IMR-90 (cell line): ENCODE measurements around the gene SEBOX. TPM values are rescaled to one million over a fixed set of nuclear protein-coding genes. Genes with fewer than 3 reads are reported as not detected.

Source experiments
- ATAC-seq: fragments of 200-7000 bp; cut with Tn5 transposase; 2 replicates; pipeline ENCODE4 v1.9.1; 2020; ENCODE audit warnings: low read depth, mild to moderate bottlenecking, moderate library complexity
- BruUV-seq: library from RNA; stranded (reverse); fragments of 400-500 nt; replicated peaks from 2 replicates; lab custom pipeline; 2021; lab: Mats Ljungman, UMichigan
- CTCF ChIA-PET: fragments of 300-600 bp; formaldehyde crosslinking; extraction: SDS; loops from one replicate; lab custom pipeline; 2021; ENCODE audit warnings: antibody characterized with exemption; lab: Yijun Ruan, JAX
- POLR2A ChIA-PET: fragments of 300-600 bp; sonication (Branson Sonifier 250); formaldehyde crosslinking; loops from one replicate; lab custom pipeline; 2022; ENCODE audit warnings: antibody characterized with exemption; ENCODE audit not compliant: unreplicated experiment; lab: Charles Lee
- DNase-seq: peaks from one replicate; pipeline ENCODE4 v3.0.0; 2013
- H2AFZ ChIP-seq: replicated peaks from 2 replicates; pipeline ENCODE3; 2013; ENCODE audit warnings: low read length, mild to moderate bottlenecking; ENCODE audit not compliant: poor library complexity
- H2AK5ac ChIP-seq: 2 replicates; pipeline ENCODE4 v1.6.1; 2013; ENCODE audit warnings: low read depth, low read length, inconsistent platforms
- H2AK9ac ChIP-seq: replicated peaks from 2 replicates; pipeline ENCODE3; 2013; ENCODE audit warnings: mild to moderate bottlenecking, low read depth, low read length, moderate library complexity; ENCODE audit not compliant: poor library complexity
- H2BK120ac ChIP-seq: 2 replicates; pipeline ENCODE4 v1.6.1; 2013; ENCODE audit warnings: low read depth, low read length, inconsistent platforms
- H2BK15ac ChIP-seq: 3 replicates; pipeline ENCODE4 v1.6.1; 2013; ENCODE audit warnings: low read depth, low read length, inconsistent platforms
- H2BK20ac ChIP-seq: 2 replicates; pipeline ENCODE4 v1.6.1; 2013; ENCODE audit warnings: low read depth, mild to moderate bottlenecking, inconsistent platforms, low read length, moderate library complexity
- H2BK5ac ChIP-seq: 2 replicates; pipeline ENCODE4 v1.6.1; 2013; ENCODE audit warnings: mild to moderate bottlenecking, low read depth, low read length, inconsistent platforms; ENCODE audit not compliant: poor library complexity, severe bottlenecking
- H3K14ac ChIP-seq: replicated peaks from 2 replicates; pipeline ENCODE4 v1.6.1; 2013; ENCODE audit warnings: low read depth, low read length, inconsistent platforms
- H3K18ac ChIP-seq: 2 replicates; pipeline ENCODE4 v1.6.1; 2013; ENCODE audit warnings: low read depth, low read length, control low read depth
- H3K23ac ChIP-seq: 2 replicates; pipeline ENCODE4 v1.6.1; 2013; ENCODE audit warnings: low read depth, low read length, inconsistent platforms
- H3K27ac ChIP-seq: 2 replicates; pipeline ENCODE4 v1.5.1; 2013; ENCODE audit warnings: mild to moderate bottlenecking, control low read depth, low read length; ENCODE audit not compliant: insufficient read depth
- H3K27me3 ChIP-seq: 2 replicates; pipeline ENCODE4 v1.6.1; 2013; ENCODE audit warnings: low read length; ENCODE audit not compliant: control insufficient read depth, insufficient read depth
- H3K36me3 ChIP-seq: 2 replicates; pipeline ENCODE4 v1.6.1; 2013; ENCODE audit warnings: low read length, mixed read lengths; ENCODE audit not compliant: control insufficient read depth, insufficient read depth
- H3K4ac ChIP-seq: 2 replicates; pipeline ENCODE4 v1.6.1; 2013; ENCODE audit warnings: low read depth, low read length, inconsistent platforms
- H3K4me1 ChIP-seq: 2 replicates; pipeline ENCODE4 v1.6.1; 2013; ENCODE audit warnings: low read length, mixed read lengths; ENCODE audit not compliant: control insufficient read depth, insufficient read depth
- H3K4me2 ChIP-seq: 2 replicates; pipeline ENCODE4 v1.6.1; 2013; ENCODE audit warnings: low read depth, mild to moderate bottlenecking, control low read depth, low read length, moderate library complexity
- H3K4me3 ChIP-seq: 2 replicates; pipeline ENCODE4 v1.5.1; 2013; ENCODE audit warnings: low read depth, mild to moderate bottlenecking, control low read depth, low read length, moderate library complexity; ENCODE audit not compliant: insufficient read depth
- H3K56ac ChIP-seq: 2 replicates; pipeline ENCODE4 v1.6.1; 2013; ENCODE audit warnings: low read length, inconsistent platforms; ENCODE audit not compliant: insufficient read depth; ENCODE audit errors: extremely low read depth
- H3K79me1 ChIP-seq, 2 experiments: 2 replicates each; pipeline ENCODE4 v1.6.1; 2013; ENCODE audit warnings: low read length in 2 of 2, inconsistent platforms in 1 of 2, low read depth in 1 of 2
- H3K9ac ChIP-seq: 2 replicates; pipeline ENCODE4 v1.6.1; 2013; ENCODE audit warnings: low read depth, low read length, control low read depth
- H3K9me1 ChIP-seq: 2 replicates; pipeline ENCODE4 v1.6.1; 2013; ENCODE audit warnings: low read length, inconsistent platforms; ENCODE audit not compliant: insufficient read depth
- H3K9me3 ChIP-seq: 2 replicates; pipeline ENCODE4 v1.6.1; 2013; ENCODE audit warnings: low read length; ENCODE audit not compliant: control insufficient read depth, insufficient read depth
- H4K20me1 ChIP-seq: 2 replicates; pipeline ENCODE4 v1.6.1; 2013; ENCODE audit warnings: low read length, inconsistent platforms; ENCODE audit not compliant: insufficient read depth
- H4K5ac ChIP-seq: 2 replicates; pipeline ENCODE4 v1.6.1; 2013; ENCODE audit warnings: mild to moderate bottlenecking, low read depth, low read length, control low read depth
- H4K8ac ChIP-seq, 2 experiments: 2 replicates each; pipeline ENCODE4 v1.6.1; 2013; ENCODE audit warnings: low read depth in 2 of 2, low read length in 2 of 2, control low read depth in 1 of 2, inconsistent platforms in 1 of 2
- H4K91ac ChIP-seq: 2 replicates; pipeline ENCODE4 v1.6.1; 2013; ENCODE audit warnings: low read depth, low read length, inconsistent platforms; ENCODE audit not compliant: insufficient read depth
- BHLHE40 ChIP-seq: fragments of 150-350 bp; IDR thresholded peaks from 2 replicates; pipeline ENCODE4 v1.6.1; 2016; ENCODE audit warnings: mild to moderate bottlenecking, low read depth, low read length
- CEBPB ChIP-seq: IDR thresholded peaks from 2 replicates; pipeline ENCODE4 v1.6.1; 2012; ENCODE audit warnings: low read depth, low read length, improper control_type of control experiment
- CHD1 ChIP-seq: IDR thresholded peaks from 2 replicates; pipeline ENCODE4 v1.6.1; 2012; ENCODE audit warnings: low read depth, low read length, improper control_type of control experiment
- ELK1 ChIP-seq: fragments of 150-350 bp; IDR thresholded peaks from 2 replicates; pipeline ENCODE4 v1.6.1; 2016; ENCODE audit warnings: low read depth, mild to moderate bottlenecking, low read length, moderate library complexity, borderline replicate concordance
- FOS ChIP-seq: fragments of 150-350 bp; IDR thresholded peaks from 2 replicates; pipeline ENCODE4 v1.6.1; 2016; ENCODE audit warnings: low read depth, low read length
- MAFK ChIP-seq: IDR thresholded peaks from 2 replicates; pipeline ENCODE4 v1.6.1; 2012; ENCODE audit warnings: low read depth, low read length, improper control_type of control experiment
- MAZ ChIP-seq: IDR thresholded peaks from 2 replicates; pipeline ENCODE4 v1.6.1; 2012; ENCODE audit warnings: low read depth, mild to moderate bottlenecking, low read length, improper control_type of control experiment, moderate library complexity, borderline replicate concordance
- MXI1 ChIP-seq: IDR thresholded peaks from 2 replicates; pipeline ENCODE4 v1.6.1; 2012; ENCODE audit warnings: low read depth, mild to moderate bottlenecking, low read length, moderate library complexity, borderline replicate concordance
- NFE2L2 ChIP-seq: fragments of 150-350 bp; IDR thresholded peaks from 2 replicates; pipeline ENCODE4 v1.6.1; 2016; ENCODE audit warnings: low read depth, mild to moderate bottlenecking, low read length
- POLR2A ChIP-seq: IDR thresholded peaks from 2 replicates; pipeline ENCODE4 v1.6.1; 2012; ENCODE audit warnings: mild to moderate bottlenecking, low read depth, low read length
- RAD21 ChIP-seq: IDR thresholded peaks from 2 replicates; pipeline ENCODE4 v1.6.1; 2012; ENCODE audit warnings: low read length, improper control_type of control experiment
- RCOR1 ChIP-seq: IDR thresholded peaks from 2 replicates; pipeline ENCODE4 v1.6.1; 2012; ENCODE audit warnings: mild to moderate bottlenecking, low read length, improper control_type of control experiment; ENCODE audit not compliant: insufficient replicate concordance
- RFX5 ChIP-seq: IDR thresholded peaks from 2 replicates; pipeline ENCODE4 v1.8.0; 2012; ENCODE audit warnings: low read depth, mild to moderate bottlenecking, low read length, moderate library complexity
- SMC3 ChIP-seq: fragments of 150-350 bp; IDR thresholded peaks from 2 replicates; pipeline ENCODE4 v1.6.1; 2016; ENCODE audit warnings: low read depth, mild to moderate bottlenecking, antibody characterized with exemption, low read length, moderate library complexity
- USF2 ChIP-seq: fragments of 150-350 bp; IDR thresholded peaks from 2 replicates; pipeline ENCODE4 v1.6.1; 2017; ENCODE audit warnings: mild to moderate bottlenecking, antibody characterized with exemption, low read length, low read depth
- WGBS, 2 experiments: methylation state at CpG; one replicate each; pipeline versions ENCODE4 v1.1.5 to v1.1.7; 2013; ENCODE audit warnings: missing lambda C conversion rate in 2 of 2; ENCODE audit not compliant: insufficient read length in 1 of 2; ENCODE audit errors: extremely low coverage in 2 of 2; 5-methylcytosine and 5-hydroxymethylcytosine counted together
- dilution Hi-C: fragments of 300-500 bp; cut with HindIII; formaldehyde crosslinking; loops from one replicate; pipeline ENCODE4 v1.14.3; 2018; ENCODE audit warnings: low sequenced_read_pairs; ENCODE audit not compliant: unreplicated experiment
- in situ Hi-C: fragments of 300-500 bp; cut with MboI; formaldehyde crosslinking; loops from 3 replicates; pipeline ENCODE4 v1.14.3; 2019; ENCODE audit warnings: low sequenced_read_pairs, inconsistent platforms, mixed read lengths
- intact Hi-C: fragments of 100-400 bp; cut with micrococcal nuclease; formaldehyde crosslinking; loops from 2 replicates; pipeline ENCODE4 v1.10.0; 2022
- polyA plus RNA-seq, 3 experiments: library from polyadenylated mRNA; depleted of rRNA; stranded (reverse); fragments of >200 nt; gene quantifications; 2 replicates each; pipeline ENCODE4 v1.2.3, GENCODE V29; 2012; ENCODE audit warnings: low replicate concordance in 1 of 3
- total RNA-seq: library from RNA; depleted of rRNA; stranded (reverse); fragments of >200 nt; gene quantifications from 2 replicates; pipeline ENCODE4 v1.2.3, GENCODE V29; 2012

Gene SEBOX
- total and polyA plus RNA-seq, 2 of the 4 experiments (the other 2 are of a cell fraction) = not detected

- Histone ChIP-seq H3K4ac (peak overlapping the region; percentile 86), H3K18ac (peak overlapping the region; percentile 1; the same call in 1 of the 2 replicates), H2AFZ (peak overlapping the region; percentile 93), H4K5ac (peak overlapping the region; percentile 21; the same call in 1 of the 2 replicates), H3K23ac (peak overlapping the region; percentile 83), H2BK120ac (peak overlapping the region; percentile 55), H3K27me3 (no peaks in the 10 kb centered on the region), H3K27ac (peak overlapping the region; percentile 65), H2AK5ac (peak overlapping the region; percentile 92), H2BK5ac (peak overlapping the region; percentile 45), H3K4me2 (peak overlapping the region; percentile 54), H3K9ac (peak overlapping the region; percentile 64), H2AK9ac (peak overlapping the region; percentile 98), H3K56ac (peak overlapping the region; percentile 71), H2BK20ac (peak overlapping the region; percentile 7; the same call in 1 of the 2 replicates), H3K4me3 (peak overlapping the region; percentile 54), H3K4me1 (peaks cover 13% of the 10 kb centered on the region), H3K9me1 (peaks cover 16% of the 10 kb centered on the region), H4K91ac (peak overlapping the region; percentile 72), H3K79me1 (peaks cover 36 to 91% of the 10 kb centered on the region in 2 experiments), H3K9me3 (no peaks in the 10 kb centered on the region), H2BK15ac (peak overlapping the region; percentile 34; the same call in 1 of the 3 replicates), H4K8ac (peak overlapping the region; percentile 75 to 81; a peak in 2 of 4 replicates), H3K14ac (peak overlapping the region; percentile 82), H4K20me1 (peaks cover 51% of the 10 kb centered on the region; the same call in 1 of the 2 replicates), H3K36me3 (peaks cover 24% of the 10 kb centered on the region)
- WGBS, 2 experiments = 5% methylated on average over 4 of the region's 29 CpGs; no CpG with 5 or more reads in 1 of the 2 experiments
- POLR2A ChIA-PET = interaction anchor here (1.2 to 1.8 kb wide), 2 partner anchors 11 to 21 kb away, joined by 4 to 8 read pairs; partner anchors contain the start of gene POLDIP2
- in situ Hi-C loops = loop anchor here (25.0 kb wide), 1 partner anchor 799 kb away; no protein-coding TSS in a partner anchor
- CTCF ChIA-PET = interaction anchor here (1.1 to 1.4 kb wide), 4 partner anchors 17 to 102 kb away, joined by 3 to 6 read pairs (median 4); no protein-coding TSS in a partner anchor
- intact Hi-C loops = loop anchor here (5.0 to 10.0 kb wide), 3 partner anchors 104 to 444 kb away; partner anchors contain the start of genes LYRM9 and NLK
- peak; percentile 94 for DNase-seq
- dilution Hi-C loops = no loop called here
- peak; percentile 8 for ATAC-seq
- BruUV-seq = no TSS peak
- TF ChIP-seq SMC3 (no peak), CEBPB (no peak), NFE2L2 (no peak), RCOR1 (peak; percentile 80), ELK1 (no peak), POLR2A (peak; percentile 88), CHD1 (no peak), USF2 (peak; percentile 49), MAFK (no peak), RFX5 (no peak), RAD21 (0 out of 2 replicates have a peak, but pooled peaks have one; percentile 3), BHLHE40 (0 out of 2 replicates have a peak, but pooled peaks have one; percentile 44), MAZ (no peak), FOS (0 out of 2 replicates have a peak, but pooled peaks have one; percentile 14), MXI1 (no peak)
These were observed 28.8 kb downstream of the SEBOX start for GRCh38 chr17:28335959-28336871.
